ENCODE measurements around the gene LGALS3BP.
A peak's percentile ranks its signal among the peaks of the same experiment; 100 is the strongest.

DNA sequence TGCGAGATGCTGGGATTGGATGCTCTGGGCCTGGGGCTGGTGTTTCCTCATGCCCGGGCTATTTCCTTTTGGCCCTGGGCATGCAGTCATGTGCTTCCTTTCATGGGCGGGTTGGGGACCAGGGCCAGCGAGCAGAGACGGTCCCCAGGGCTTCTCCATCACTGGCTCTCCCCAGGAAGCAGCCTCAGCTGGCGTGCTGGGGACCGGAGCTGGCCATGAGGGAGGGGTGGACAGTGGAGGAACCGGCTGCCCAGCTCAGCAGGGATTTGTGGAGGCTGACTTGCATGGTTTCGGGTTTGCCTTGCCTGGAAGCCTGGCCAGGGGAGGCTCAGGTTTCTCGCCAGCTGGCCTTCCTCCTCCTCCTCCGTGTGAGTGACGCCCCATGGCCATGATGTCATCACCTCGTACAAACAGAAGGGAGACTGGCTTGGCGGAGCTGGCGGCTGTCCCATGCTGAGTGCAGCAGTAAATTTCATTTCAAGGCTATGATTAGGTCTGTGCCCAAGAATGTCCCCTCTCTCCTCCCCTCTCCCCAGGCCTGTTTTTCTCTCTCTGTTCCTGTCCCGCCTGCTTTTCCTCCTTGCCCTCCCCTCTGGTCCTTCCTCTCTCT lies 45.7 kb downstream of the LGALS3BP start:
- TF ChIP-seq, protein P1, sequence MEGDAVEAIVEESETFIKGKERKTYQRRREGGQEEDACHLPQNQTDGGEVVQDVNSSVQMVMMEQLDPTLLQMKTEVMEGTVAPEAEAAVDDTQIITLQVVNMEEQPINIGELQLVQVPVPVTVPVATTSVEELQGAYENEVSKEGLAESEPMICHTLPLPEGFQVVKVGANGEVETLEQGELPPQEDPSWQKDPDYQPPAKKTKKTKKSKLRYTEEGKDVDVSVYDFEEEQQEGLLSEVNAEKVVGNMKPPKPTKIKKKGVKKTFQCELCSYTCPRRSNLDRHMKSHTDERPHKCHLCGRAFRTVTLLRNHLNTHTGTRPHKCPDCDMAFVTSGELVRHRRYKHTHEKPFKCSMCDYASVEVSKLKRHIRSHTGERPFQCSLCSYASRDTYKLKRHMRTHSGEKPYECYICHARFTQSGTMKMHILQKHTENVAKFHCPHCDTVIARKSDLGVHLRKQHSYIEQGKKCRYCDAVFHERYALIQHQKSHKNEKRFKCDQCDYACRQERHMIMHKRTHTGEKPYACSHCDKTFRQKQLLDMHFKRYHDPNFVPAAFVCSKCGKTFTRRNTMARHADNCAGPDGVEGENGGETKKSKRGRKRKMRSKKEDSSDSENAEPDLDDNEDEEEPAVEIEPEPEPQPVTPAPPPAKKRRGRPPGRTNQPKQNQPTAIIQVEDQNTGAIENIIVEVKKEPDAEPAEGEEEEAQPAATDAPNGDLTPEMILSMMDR (IDR thresholded peaks at IDR 0.05) = no peak
- TF ChIP-seq POLR2AphosphoS5 (IDR thresholded peaks at IDR 0.05) (peak; percentile 50 to 52), POLR2A (IDR thresholded peaks at IDR 0.05) (no peak)
